ENCODE measurements around the gene TRIM65. TPM values are rescaled to one million over a fixed set of nuclear protein-coding genes. Genes with fewer than 3 reads are reported as not detected.
A peak's percentile ranks its signal among the peaks of the same experiment; 100 is the strongest.

The TRIM65 gene
- total and polyA plus RNA-seq, 2 of the 13 experiments (the other 11 are each of a cell fraction or from before 2014, with no cell fraction given) = 10.3 to 22.4 TPM

- TF ChIP-seq ZNF362 (CRISPR knock-in tag; IDR thresholded peaks at IDR 0.05; ENCODE audit: borderline replicate concordance) (peak; percentile 73; the same call in 1 of the 2 replicates), ATF5 (CRISPR knock-in tag; IDR thresholded peaks at IDR 0.05; ENCODE audit: low read depth) (no peak), KLF16 (CRISPR knock-in tag; IDR thresholded peaks at IDR 0.05) (peak; percentile 24 to 89; a peak in 2 of 4 replicates), SSRP1 (CRISPR knock-in tag; IDR thresholded peaks at IDR 0.05) (peak; percentile 43; the same call in 1 of the 2 replicates), CENPX (CRISPR knock-in tag; IDR thresholded peaks at IDR 0.05) (no peak), POGZ (CRISPR knock-in tag; IDR thresholded peaks at IDR 0.05) (peak; percentile 50), TOPORS (CRISPR knock-in tag; IDR thresholded peaks at IDR 0.05) (peak; percentile 92; the same call in 1 of the 2 replicates), KDM6A (CRISPR knock-in tag; IDR thresholded peaks at IDR 0.05; ENCODE audit: low read depth) (peak; percentile 68), BCL3 (CRISPR knock-in tag; IDR thresholded peaks at IDR 0.05) (peak; percentile 83), PHF21A (CRISPR knock-in tag; IDR thresholded peaks at IDR 0.05) (peak; percentile 99), BRCA1 (CRISPR knock-in tag; IDR thresholded peaks at IDR 0.05) (peak; percentile 59; the same call in 1 of the 2 replicates), KDM4B (CRISPR knock-in tag; IDR thresholded peaks at IDR 0.05) (peak; percentile 95), GFI1 (CRISPR knock-in tag; IDR thresholded peaks at IDR 0.05; ENCODE audit: borderline replicate concordance) (peak; percentile 83; the same call in 1 of the 2 replicates), HMGA1 (CRISPR knock-in tag; conservative IDR thresholded peaks at IDR 0.05) (no peak), ZBTB3 (CRISPR knock-in tag; IDR thresholded peaks at IDR 0.05; ENCODE audit: borderline replicate concordance, low read depth) (0 out of 2 replicates have a peak, but pooled peaks have one; percentile 50), ZNF260 (CRISPR knock-in tag; IDR thresholded peaks at IDR 0.05; ENCODE audit: borderline replicate concordance, low read depth) (no peak), ZBTB25 (CRISPR knock-in tag; IDR thresholded peaks at IDR 0.05) (peak; percentile 86)
- TF ChIP-seq, protein P1, sequence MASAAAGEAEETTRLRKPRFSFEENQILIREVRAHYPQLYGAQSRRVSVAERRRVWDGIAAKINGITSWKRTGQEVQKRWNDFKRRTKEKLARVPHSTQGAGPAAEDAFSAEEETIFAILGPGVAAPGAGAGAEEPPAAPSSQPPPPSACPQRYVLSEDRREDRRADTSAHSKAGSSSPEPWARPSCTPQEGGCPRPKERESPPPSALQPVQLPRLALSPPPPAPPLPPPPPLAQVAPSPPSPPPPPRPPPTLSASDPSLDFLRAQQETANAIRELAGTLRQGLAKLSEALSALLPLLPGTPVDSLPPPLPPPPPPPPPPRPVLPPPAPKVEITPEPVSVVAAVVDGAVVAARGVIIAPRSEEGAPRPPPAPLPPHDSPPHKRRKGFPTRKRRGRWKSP (CRISPR knock-in tag; IDR thresholded peaks at IDR 0.05) = peak; percentile 91
- TF ChIP-seq, protein P2, sequence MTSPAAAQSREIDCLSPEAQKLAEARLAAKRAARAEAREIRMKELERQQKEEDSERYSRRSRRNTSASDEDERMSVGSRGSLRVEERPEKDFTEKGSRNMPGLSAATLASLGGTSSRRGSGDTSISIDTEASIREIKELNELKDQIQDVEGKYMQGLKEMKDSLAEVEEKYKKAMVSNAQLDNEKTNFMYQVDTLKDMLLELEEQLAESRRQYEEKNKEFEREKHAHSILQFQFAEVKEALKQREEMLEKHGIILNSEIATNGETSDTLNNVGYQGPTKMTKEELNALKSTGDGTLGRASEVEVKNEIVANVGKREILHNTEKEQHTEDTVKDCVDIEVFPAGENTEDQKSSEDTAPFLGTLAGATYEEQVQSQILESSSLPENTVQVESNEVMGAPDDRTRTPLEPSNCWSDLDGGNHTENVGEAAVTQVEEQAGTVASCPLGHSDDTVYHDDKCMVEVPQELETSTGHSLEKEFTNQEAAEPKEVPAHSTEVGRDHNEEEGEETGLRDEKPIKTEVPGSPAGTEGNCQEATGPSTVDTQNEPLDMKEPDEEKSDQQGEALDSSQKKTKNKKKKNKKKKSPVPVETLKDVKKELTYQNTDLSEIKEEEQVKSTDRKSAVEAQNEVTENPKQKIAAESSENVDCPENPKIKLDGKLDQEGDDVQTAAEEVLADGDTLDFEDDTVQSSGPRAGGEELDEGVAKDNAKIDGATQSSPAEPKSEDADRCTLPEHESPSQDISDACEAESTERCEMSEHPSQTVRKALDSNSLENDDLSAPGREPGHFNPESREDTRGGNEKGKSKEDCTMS (CRISPR knock-in tag; conservative IDR thresholded peaks at IDR 0.05) = no peak
These were observed 24.1 kb downstream of the TRIM65 start (continued) for GRCh38 chr17:75872434-75873351.

All from HepG2 (cell line).